PC-3 (cell line): ENCODE results near the gene NOX4.

Experiments used
- EZH2 ChIP-seq: fragments of 300-600 bp; sonication (generic); IDR thresholded peaks from one replicate; pipeline ENCODE4 v1.6.1; 2017; ENCODE audit warnings: antibody characterized with exemption, mild to moderate bottlenecking, low read length; ENCODE audit not compliant: unreplicated experiment
- EZH2phosphoT487 ChIP-seq: fragments of 300-600 bp; sonication (generic); IDR thresholded peaks from 2 replicates; pipeline ENCODE4 v1.6.1; 2018; ENCODE audit warnings: mild to moderate bottlenecking, antibody characterized with exemption, low read length, borderline replicate concordance

- TF ChIP-seq EZH2phosphoT487 (no peak), EZH2 (no peak)
Observed at GRCh38 chr11:89502301-89502700, 11.1 kb upstream of the NOX4 start.
